Neural cell (in vitro differentiated cells): ENCODE results near the gene KRT76. TPM values are rescaled to one million over a fixed set of nuclear protein-coding genes. Genes with fewer than 3 reads are reported as not detected.

Experiments
- H2AFZ ChIP-seq: fragments of 200-600, 300-800 bp; sonication (generic), shearing (Covaris generic); 2 replicates; pipeline ENCODE4 v1.6.0; 2014; ENCODE audit warnings: low read depth, mild to moderate bottlenecking, antibody characterized with exemption, low read length, moderate library complexity
- H3F3A ChIP-seq: fragments of 200-600 bp; shearing (Covaris generic); 2 replicates; pipeline ENCODE4 v1.6.1; 2016; ENCODE audit warnings: mild to moderate bottlenecking, moderate library complexity, mixed read lengths, antibody characterized with exemption, low read length; ENCODE audit not compliant: insufficient read depth, poor library complexity, severe bottlenecking
- H3K27ac ChIP-seq: fragments of 200-600, 300-800 bp; sonication (generic), shearing (Covaris generic); 2 replicates; pipeline ENCODE4 v1.5.1; 2014; ENCODE audit warnings: mild to moderate bottlenecking, low read length, moderate library complexity
- H3K27me3 ChIP-seq: fragments of 300-800, 200-600 bp; sonication (generic), shearing (Covaris generic); 2 replicates; pipeline ENCODE4 v1.6.0; 2014; ENCODE audit warnings: mild to moderate bottlenecking, low read depth, low read length, moderate library complexity; ENCODE audit not compliant: insufficient read depth
- H3K36me3 ChIP-seq: fragments of 300-800, 200-600 bp; sonication (generic), shearing (Covaris generic); 2 replicates; pipeline ENCODE4 v1.5.1; 2014; ENCODE audit warnings: mild to moderate bottlenecking, antibody characterized with exemption, low read length, moderate library complexity; ENCODE audit not compliant: insufficient read depth
- H3K4me2 ChIP-seq: fragments of 300-800, 200-600 bp; sonication (generic), shearing (Covaris generic); 2 replicates; pipeline ENCODE4 v1.6.0; 2014; ENCODE audit warnings: mild to moderate bottlenecking, low read length
- H3K4me3 ChIP-seq: fragments of 300-800, 200-600 bp; sonication (generic), shearing (Covaris generic); 2 replicates; pipeline ENCODE4 v1.5.1; 2014; ENCODE audit warnings: mild to moderate bottlenecking, low read length, moderate library complexity
- H3K79me2 ChIP-seq: fragments of 200-600 bp; shearing (Covaris generic); replicated peaks from 2 replicates; pipeline ENCODE4 v1.6.0; 2014; ENCODE audit warnings: mild to moderate bottlenecking, low read length, moderate library complexity; ENCODE audit not compliant: insufficient read depth
- H3K9ac ChIP-seq: fragments of 300-800, 200-600 bp; sonication (generic), shearing (Covaris generic); 2 replicates; pipeline ENCODE4 v1.6.1; 2016; ENCODE audit warnings: mild to moderate bottlenecking, low read length, mixed read lengths
- H3K9me2 ChIP-seq: fragments of 200-600 bp; shearing (Covaris generic); 2 replicates; pipeline ENCODE4 v1.6.1; 2016; ENCODE audit warnings: mild to moderate bottlenecking, low read length, mixed read lengths; ENCODE audit not compliant: insufficient read depth
- H3K9me3 ChIP-seq: fragments of 200-600, 300-800 bp; sonication (generic), shearing (Covaris generic); 2 replicates; pipeline ENCODE4 v1.6.1; 2016; ENCODE audit warnings: mild to moderate bottlenecking, mixed run types, low read length, moderate library complexity, mixed read lengths
- H4K20me1 ChIP-seq: fragments of 200-600 bp; shearing (Covaris generic); 2 replicates; pipeline ENCODE4 v1.6.1; 2016; ENCODE audit warnings: mild to moderate bottlenecking, mixed run types; ENCODE audit not compliant: insufficient read depth
- EP300 ChIP-seq: fragments of 450-650 bp; conservative IDR thresholded peaks from 2 replicates; pipeline ENCODE4 v1.6.1; 2014; ENCODE audit warnings: antibody characterized with exemption, mild to moderate bottlenecking, moderate library complexity; ENCODE audit not compliant: poor library complexity, severe bottlenecking
- EZH2 ChIP-seq: fragments of 200-600, 300-800 bp; shearing (Covaris generic), sonication (generic); IDR thresholded peaks from 2 replicates; pipeline ENCODE4 v1.6.1; 2014; ENCODE audit warnings: antibody characterized with exemption, low read length, borderline replicate concordance, mild to moderate bottlenecking; ENCODE audit not compliant: insufficient read depth, poor library complexity, severe bottlenecking
- MXI1 ChIP-seq: fragments of 450-650 bp; conservative IDR thresholded peaks from 2 replicates; pipeline ENCODE4 v1.6.1; 2014; ENCODE audit warnings: antibody characterized with exemption, mild to moderate bottlenecking; ENCODE audit not compliant: poor library complexity, severe bottlenecking
- POLR2AphosphoS5 ChIP-seq: IDR thresholded peaks from 2 replicates; pipeline ENCODE4 v1.6.1; 2012
- RAD21 ChIP-seq: fragments of 450-650 bp; conservative IDR thresholded peaks from 2 replicates; pipeline ENCODE4 v1.6.1; 2014; ENCODE audit warnings: antibody characterized with exemption, mild to moderate bottlenecking, moderate library complexity
- SMC3 ChIP-seq: fragments of 450-650 bp; conservative IDR thresholded peaks from 2 replicates; pipeline ENCODE4 v1.6.1; 2014; ENCODE audit warnings: antibody characterized with exemption, mild to moderate bottlenecking, moderate library complexity; ENCODE audit not compliant: poor library complexity
- TAF1 ChIP-seq: IDR thresholded peaks from 2 replicates; pipeline ENCODE4 v1.6.1; 2012; ENCODE audit warnings: low read depth
- polyA plus RNA-seq: library from polyadenylated mRNA; depleted of rRNA; stranded (reverse); fragments of >200 nt; gene quantifications from 2 replicates; pipeline ENCODE4 v1.2.3, GENCODE V29; 2014
- TF ChIP-seq, protein P1 (sequence below): IDR thresholded peaks from 2 replicates; pipeline ENCODE4 v1.6.1; 2012; ENCODE audit warnings: borderline replicate concordance
- TF ChIP-seq, protein P2 (sequence below): fragments of 450-650 bp; IDR thresholded peaks from 2 replicates; pipeline ENCODE4 v1.5.1; 2014; ENCODE audit warnings: antibody characterized with exemption, mild to moderate bottlenecking, moderate library complexity; ENCODE audit not compliant: poor library complexity, severe bottlenecking

KRT76 gene
- polyA plus RNA-seq, 1 donor from 2014 or later = not detected

DNA sequence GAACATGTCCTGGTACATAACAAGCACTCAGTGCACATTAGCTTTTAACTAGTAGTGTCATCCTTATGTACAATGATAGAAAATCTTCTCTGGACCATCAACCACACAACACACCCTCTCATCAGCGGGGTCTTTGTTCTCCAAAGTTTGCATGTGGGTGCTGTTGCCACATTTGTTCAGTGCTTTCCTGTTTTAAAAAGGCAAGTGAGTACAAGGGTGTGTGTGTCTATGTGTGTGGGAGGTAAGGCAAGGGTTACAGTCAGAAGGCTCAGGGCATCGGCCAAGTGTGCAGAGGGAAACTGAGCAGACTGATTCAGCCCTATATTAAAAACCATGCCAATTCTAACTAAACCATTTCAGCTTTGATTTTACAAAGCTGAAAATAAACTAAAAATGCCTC is 17.9 kb downstream of the KRT76 start:
- H3K79me2 ChIP-seq = no peaks in the 10 kb centered on the region
- no peak overlapping the region for H3K27ac ChIP-seq
- H3K9me2 ChIP-seq = no peaks in the 10 kb centered on the region
- H3K27me3 ChIP-seq = no peaks in the 10 kb centered on the region
- H2AFZ ChIP-seq = no peak overlapping the region
- no peaks in the 10 kb centered on the region for H3K36me3 ChIP-seq
- no peak for TF ChIP-seq POLR2AphosphoS5
- no peak for TF ChIP-seq EP300
- no peak for TF ChIP-seq TAF1
- TF ChIP-seq, protein P1, sequence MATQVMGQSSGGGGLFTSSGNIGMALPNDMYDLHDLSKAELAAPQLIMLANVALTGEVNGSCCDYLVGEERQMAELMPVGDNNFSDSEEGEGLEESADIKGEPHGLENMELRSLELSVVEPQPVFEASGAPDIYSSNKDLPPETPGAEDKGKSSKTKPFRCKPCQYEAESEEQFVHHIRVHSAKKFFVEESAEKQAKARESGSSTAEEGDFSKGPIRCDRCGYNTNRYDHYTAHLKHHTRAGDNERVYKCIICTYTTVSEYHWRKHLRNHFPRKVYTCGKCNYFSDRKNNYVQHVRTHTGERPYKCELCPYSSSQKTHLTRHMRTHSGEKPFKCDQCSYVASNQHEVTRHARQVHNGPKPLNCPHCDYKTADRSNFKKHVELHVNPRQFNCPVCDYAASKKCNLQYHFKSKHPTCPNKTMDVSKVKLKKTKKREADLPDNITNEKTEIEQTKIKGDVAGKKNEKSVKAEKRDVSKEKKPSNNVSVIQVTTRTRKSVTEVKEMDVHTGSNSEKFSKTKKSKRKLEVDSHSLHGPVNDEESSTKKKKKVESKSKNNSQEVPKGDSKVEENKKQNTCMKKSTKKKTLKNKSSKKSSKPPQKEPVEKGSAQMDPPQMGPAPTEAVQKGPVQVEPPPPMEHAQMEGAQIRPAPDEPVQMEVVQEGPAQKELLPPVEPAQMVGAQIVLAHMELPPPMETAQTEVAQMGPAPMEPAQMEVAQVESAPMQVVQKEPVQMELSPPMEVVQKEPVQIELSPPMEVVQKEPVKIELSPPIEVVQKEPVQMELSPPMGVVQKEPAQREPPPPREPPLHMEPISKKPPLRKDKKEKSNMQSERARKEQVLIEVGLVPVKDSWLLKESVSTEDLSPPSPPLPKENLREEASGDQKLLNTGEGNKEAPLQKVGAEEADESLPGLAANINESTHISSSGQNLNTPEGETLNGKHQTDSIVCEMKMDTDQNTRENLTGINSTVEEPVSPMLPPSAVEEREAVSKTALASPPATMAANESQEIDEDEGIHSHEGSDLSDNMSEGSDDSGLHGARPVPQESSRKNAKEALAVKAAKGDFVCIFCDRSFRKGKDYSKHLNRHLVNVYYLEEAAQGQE = no peak
- no peak for TF ChIP-seq EZH2
- no peaks in the 10 kb centered on the region for H3F3A ChIP-seq
- no peak overlapping the region for H3K4me2 ChIP-seq
- no peak overlapping the region for H3K9ac ChIP-seq
- no peaks in the 10 kb centered on the region for H4K20me1 ChIP-seq
- H3K9me3 ChIP-seq = peaks cover 7% of the 10 kb centered on the region
- H3K4me3 ChIP-seq = no peak overlapping the region

DNA sequence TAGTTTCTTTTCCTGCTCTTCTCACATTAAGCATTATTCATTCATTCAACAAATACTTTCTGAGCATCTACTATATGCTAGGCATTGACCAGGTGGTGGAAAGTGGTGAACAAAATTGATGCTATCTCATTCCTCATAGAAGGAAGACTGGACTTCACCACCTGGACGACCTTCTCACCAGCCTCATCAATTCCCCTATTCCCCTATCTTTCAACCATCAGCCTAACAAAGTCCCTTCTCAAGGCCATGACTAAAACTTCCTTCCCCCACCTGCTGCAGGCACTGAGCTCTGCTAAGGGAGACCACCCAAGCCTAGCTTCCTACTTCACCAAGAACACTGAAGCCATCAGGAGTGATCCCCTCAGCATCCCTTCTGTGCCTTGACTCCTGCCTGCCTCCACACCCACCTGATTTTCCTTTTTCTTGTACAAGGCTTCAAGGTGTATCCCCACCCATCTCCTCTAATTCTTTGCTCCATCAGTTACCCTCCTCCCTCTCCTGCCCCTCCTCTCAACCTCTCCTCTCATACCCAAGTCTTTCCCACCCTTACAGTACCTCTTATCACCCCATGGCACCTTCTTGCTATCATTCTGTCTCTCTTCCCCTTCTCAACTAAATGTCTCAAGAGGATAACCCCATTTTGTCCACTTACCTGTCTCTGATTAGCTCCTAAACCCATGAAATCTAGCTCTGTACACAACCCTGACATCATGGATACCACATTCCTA is 19.5 kb downstream of the KRT76 start:
- H3F3A ChIP-seq = no peaks in the 10 kb centered on the region
- H3K9ac ChIP-seq = no peak overlapping the region
- TF ChIP-seq TAF1 = no peak
- H3K4me2 ChIP-seq = no peak overlapping the region
- H3K9me3 ChIP-seq = peaks cover 7% of the 10 kb centered on the region
- no peak overlapping the region for H2AFZ ChIP-seq
- no peaks in the 10 kb centered on the region for H3K9me2 ChIP-seq
- no peaks in the 10 kb centered on the region for H3K36me3 ChIP-seq
- no peaks in the 10 kb centered on the region for H3K79me2 ChIP-seq
- H3K27ac ChIP-seq = no peak overlapping the region
- no peak overlapping the region for H3K4me3 ChIP-seq
- no peaks in the 10 kb centered on the region for H3K27me3 ChIP-seq
- no peaks in the 10 kb centered on the region for H4K20me1 ChIP-seq

DNA sequence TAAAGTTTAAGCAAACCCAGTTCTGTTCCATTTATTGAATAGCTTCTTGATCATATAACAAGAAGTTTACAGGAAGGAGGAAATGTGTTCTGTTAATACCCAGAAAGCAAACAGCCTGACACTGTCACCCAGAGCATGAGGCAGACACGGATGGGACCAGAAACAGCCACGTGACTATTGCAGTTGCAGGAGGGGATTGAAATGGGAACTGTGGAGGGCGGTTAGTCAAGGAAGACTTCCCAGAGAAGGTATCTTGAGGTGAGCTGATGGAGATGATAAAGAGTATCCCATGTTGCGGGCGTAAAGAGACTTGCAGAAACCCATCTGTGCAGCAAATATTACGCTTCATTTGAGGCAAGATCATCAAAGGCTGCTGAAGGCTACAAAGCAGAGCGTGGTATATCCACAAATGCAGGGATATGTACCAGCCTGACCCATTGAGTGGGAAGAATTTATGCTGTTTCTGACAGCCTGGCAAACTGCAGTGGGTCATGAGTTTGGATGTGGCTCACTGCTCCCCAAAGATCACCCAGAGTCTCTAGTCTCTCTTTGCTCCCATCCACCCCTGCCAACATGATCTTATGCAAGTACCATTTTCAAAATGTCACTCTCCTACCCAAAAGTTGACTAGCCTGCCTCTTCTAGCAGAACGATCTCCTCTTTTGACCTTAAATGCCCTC is 20.7 kb downstream of the KRT76 start:
- TF ChIP-seq EP300 (no peak), SMC3 (no peak), MXI1 (no peak), EZH2 (no peak), RAD21 (no peak), POLR2AphosphoS5 (no peak), TAF1 (no peak)
- TF ChIP-seq, protein P1 = no peak
- TF ChIP-seq, protein P2, sequence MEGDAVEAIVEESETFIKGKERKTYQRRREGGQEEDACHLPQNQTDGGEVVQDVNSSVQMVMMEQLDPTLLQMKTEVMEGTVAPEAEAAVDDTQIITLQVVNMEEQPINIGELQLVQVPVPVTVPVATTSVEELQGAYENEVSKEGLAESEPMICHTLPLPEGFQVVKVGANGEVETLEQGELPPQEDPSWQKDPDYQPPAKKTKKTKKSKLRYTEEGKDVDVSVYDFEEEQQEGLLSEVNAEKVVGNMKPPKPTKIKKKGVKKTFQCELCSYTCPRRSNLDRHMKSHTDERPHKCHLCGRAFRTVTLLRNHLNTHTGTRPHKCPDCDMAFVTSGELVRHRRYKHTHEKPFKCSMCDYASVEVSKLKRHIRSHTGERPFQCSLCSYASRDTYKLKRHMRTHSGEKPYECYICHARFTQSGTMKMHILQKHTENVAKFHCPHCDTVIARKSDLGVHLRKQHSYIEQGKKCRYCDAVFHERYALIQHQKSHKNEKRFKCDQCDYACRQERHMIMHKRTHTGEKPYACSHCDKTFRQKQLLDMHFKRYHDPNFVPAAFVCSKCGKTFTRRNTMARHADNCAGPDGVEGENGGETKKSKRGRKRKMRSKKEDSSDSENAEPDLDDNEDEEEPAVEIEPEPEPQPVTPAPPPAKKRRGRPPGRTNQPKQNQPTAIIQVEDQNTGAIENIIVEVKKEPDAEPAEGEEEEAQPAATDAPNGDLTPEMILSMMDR = no peak
- Histone ChIP-seq H3K4me3 (no peak overlapping the region), H3K36me3 (no peaks in the 10 kb centered on the region), H3F3A (no peaks in the 10 kb centered on the region), H3K9me2 (no peaks in the 10 kb centered on the region), H3K27me3 (no peaks in the 10 kb centered on the region), H3K9ac (no peak overlapping the region), H4K20me1 (no peaks in the 10 kb centered on the region), H2AFZ (no peak overlapping the region), H3K79me2 (no peaks in the 10 kb centered on the region), H3K27ac (no peak overlapping the region), H3K9me3 (peaks cover 7% of the 10 kb centered on the region), H3K4me2 (no peak overlapping the region)
